ENCODE measurements around the gene DDX25. TPM values are rescaled to one million over a fixed set of nuclear protein-coding genes. Genes with fewer than 3 reads are reported as not detected.

The DDX25 gene
- total RNA-seq, 2 experiments from 2014 or later = 0.43 to 0.54 TPM

GRCh38 chr11:125950178-125950490 is 45.8 kb downstream of the DDX25 start:
- POLR2A ChIA-PET = no interaction called here

DNA sequence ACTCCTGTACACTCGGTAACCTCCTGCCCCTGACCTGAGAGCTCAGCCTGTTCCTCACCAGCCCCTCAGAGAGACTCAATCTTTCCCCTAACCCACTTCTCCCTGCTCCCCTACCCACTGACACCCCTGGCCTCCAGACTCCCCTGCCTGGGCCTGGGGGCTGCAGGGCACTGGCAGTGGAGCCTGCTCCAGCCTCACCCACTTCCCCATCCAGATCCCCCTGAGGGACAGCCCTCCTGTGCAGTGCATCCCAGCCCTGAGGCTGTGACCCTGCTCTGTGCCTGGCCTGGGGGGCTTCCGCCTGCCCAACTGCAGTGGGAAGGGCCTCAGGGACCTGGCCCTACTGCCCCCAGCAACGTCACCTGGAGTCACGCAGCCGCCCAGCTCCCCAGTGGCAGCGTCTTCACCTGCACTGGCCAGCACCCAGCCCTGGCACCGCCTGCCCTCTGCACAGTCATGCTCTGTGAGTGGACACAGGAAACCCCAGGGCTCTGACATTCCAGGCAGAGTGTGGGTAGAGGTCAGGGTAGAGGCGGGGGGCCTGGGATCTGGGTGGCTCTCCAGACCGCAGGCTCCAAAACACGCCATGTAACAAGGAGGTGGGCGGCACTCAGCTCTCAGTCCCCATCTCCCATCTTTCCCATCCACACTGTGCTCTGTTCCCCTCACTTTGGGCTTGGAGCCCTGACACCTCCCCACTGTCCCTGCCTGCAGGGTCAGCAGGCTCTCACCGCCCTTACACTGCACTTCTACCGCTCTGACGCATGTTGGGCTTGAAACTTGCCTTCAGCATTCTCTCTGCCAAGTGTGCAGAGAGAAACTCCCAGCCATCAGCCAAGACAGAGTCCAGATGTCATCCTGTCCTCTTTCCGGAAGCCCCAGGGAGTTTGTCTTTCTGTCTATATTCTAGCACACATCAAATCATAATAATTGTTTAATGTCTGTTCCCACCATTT is 46.7 kb downstream of the DDX25 start:
- Mint-ChIP-seq H3K27ac (no peak overlapping the region), H3K4me3 (no peak overlapping the region), H3K4me1 (ENCODE audit: low read depth) (no peaks in the 10 kb centered on the region), H3K36me3 (ENCODE audit: low read depth) (no peaks in the 10 kb centered on the region), H3K9me3 (no peaks in the 10 kb centered on the region), H3K27me3 (peaks cover 3% of the 10 kb centered on the region)
- CTCF ChIA-PET = interaction anchor here (1.6 kb wide), 1 partner anchor 8 kb away, joined by 4 read pairs; no protein-coding TSS in a partner anchor
- no peak for TF ChIP-seq CTCF (IDR thresholded peaks at IDR 0.05)
- intact Hi-C loops (cut with micrococcal nuclease) = no loop called here
- ATAC-seq (no peak), DNase-seq (no peak)
- POLR2A ChIA-PET = no interaction called here

More at GRCh38 chr11:125950178-125950490, 45.8 kb downstream of the DDX25 start:
- no peak overlapping the region for H3K4me3 Mint-ChIP-seq
- intact Hi-C loops (cut with micrococcal nuclease) = no loop called here
- DNase-seq (no peak), ATAC-seq (no peak)
- no peak overlapping the region for H3K27ac Mint-ChIP-seq
- no peaks in the 10 kb centered on the region for H3K36me3 Mint-ChIP-seq (ENCODE audit: low read depth)
- peaks cover 3% of the 10 kb centered on the region for H3K27me3 Mint-ChIP-seq
- H3K9me3 Mint-ChIP-seq = no peaks in the 10 kb centered on the region
- TF ChIP-seq CTCF (IDR thresholded peaks at IDR 0.05) = no peak
- H3K4me1 Mint-ChIP-seq (ENCODE audit: low read depth) = no peaks in the 10 kb centered on the region
- CTCF ChIA-PET = no interaction called here

GRCh38 chr11:125951731-125952130 is 47.4 kb downstream of the DDX25 start:
- ATAC-seq (no peak), DNase-seq (no peak)
- ChIA-PET POLR2A (no interaction called here), CTCF (interaction anchor here (1.6 kb wide), 1 partner anchor 9 kb away, joined by 4 read pairs; no protein-coding TSS in a partner anchor)
- intact Hi-C loops (cut with micrococcal nuclease) = no loop called here
- H3K4me1 Mint-ChIP-seq (ENCODE audit: low read depth) = no peaks in the 10 kb centered on the region
- H3K9me3 Mint-ChIP-seq = no peaks in the 10 kb centered on the region
- no peaks in the 10 kb centered on the region for H3K36me3 Mint-ChIP-seq (ENCODE audit: low read depth)
- peaks cover 3% of the 10 kb centered on the region for H3K27me3 Mint-ChIP-seq
- H3K4me3 Mint-ChIP-seq = no peak overlapping the region
- no peak for TF ChIP-seq CTCF (IDR thresholded peaks at IDR 0.05)
- no peak overlapping the region for H3K27ac Mint-ChIP-seq

DNA sequence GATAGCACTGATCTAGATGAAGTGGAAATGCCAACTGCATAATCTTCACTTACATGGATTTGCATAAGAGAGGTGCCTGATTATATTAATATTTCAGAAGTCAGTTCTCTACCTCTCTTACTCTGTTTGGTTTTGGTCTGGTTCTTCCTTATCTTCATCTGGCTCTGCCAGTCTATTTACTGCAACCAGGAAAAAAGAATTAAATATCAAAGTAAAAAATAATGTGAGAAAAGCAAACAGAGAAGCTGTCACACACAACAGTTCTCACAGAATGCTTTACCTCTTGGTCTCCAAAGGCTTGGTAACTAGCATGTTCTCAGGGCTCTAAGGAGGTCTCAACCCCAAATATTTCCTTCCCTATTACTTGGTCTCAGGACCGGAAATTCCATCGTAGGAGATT is 48.3 kb downstream of the DDX25 start:
- no peak for ATAC-seq
- TF ChIP-seq CTCF (IDR thresholded peaks at IDR 0.05) = no peak
- Mint-ChIP-seq H3K27ac (no peak overlapping the region), H3K36me3 (ENCODE audit: low read depth) (no peaks in the 10 kb centered on the region), H3K9me3 (no peaks in the 10 kb centered on the region), H3K4me1 (ENCODE audit: low read depth) (no peaks in the 10 kb centered on the region), H3K4me3 (no peak overlapping the region), H3K27me3 (peaks cover 1% of the 10 kb centered on the region)
- intact Hi-C loops (cut with micrococcal nuclease) = no loop called here
- DNase-seq = no peak
- CTCF ChIA-PET = no interaction called here
- POLR2A ChIA-PET = no interaction called here

DNA sequence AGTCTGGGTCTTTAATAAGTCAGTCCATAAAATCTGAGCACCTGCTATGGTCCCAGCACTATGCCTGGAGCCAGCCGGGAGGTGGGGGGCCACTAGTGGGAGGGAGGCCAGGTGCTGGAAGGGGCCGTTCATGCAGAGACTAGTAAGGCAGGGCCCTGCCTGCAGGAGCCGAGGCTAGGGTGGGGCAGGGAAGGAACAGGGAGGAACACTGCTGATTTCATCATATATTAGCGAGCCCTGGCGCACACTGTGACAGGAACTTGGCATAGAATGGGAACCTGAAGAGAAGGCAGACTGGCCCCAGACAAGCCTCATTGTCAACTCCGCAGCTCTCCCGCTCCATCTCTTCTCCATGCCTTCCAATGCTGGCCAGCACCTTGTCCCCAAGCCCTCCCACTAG is 48.7 kb downstream of the DDX25 start:
- CTCF ChIA-PET = no interaction called here

More for the DNA sequence above, 48.7 kb downstream of the DDX25 start:
- Mint-ChIP-seq H3K36me3 (ENCODE audit: low read depth) (no peaks in the 10 kb centered on the region), H3K27me3 (peaks cover 1% of the 10 kb centered on the region), H3K4me1 (ENCODE audit: low read depth) (no peaks in the 10 kb centered on the region), H3K9me3 (no peaks in the 10 kb centered on the region), H3K27ac (no peak overlapping the region), H3K4me3 (no peak overlapping the region)
- DNase-seq = no peak
- TF ChIP-seq CTCF (IDR thresholded peaks at IDR 0.05) = no peak
- POLR2A ChIA-PET = no interaction called here
- intact Hi-C loops (cut with micrococcal nuclease) = no loop called here
- no peak for ATAC-seq
